ENCODE measurements around the gene PCDHA13.
"Not testable (repeated sequence)": the region's sequence is repeated elsewhere in the genome, so short reads cannot be mapped to it uniquely, and the experiment has no call there.

The PCDHA13 gene

GRCh38 chr5:140849831-140850634 lies 31.9 kb upstream of the PCDHA13 start:
- not testable (repeated sequence) for H3K36me3 ChIP-seq (ENCODE audit: control insufficient read depth, insufficient read depth, low read length); H3K27me3 ChIP-seq (ENCODE audit: control insufficient read depth, insufficient read depth, low read length, poor library complexity, severe bottlenecking); H3K4me1 ChIP-seq (ENCODE audit: control insufficient read depth, insufficient read depth, low read length); H3K9me3 ChIP-seq (ENCODE audit: control insufficient read depth, low read length); H3K27ac ChIP-seq (ENCODE audit: insufficient read depth, low read depth, low read length, poor library complexity, severe bottlenecking); H3K4me3 ChIP-seq (ENCODE audit: insufficient read depth, low read depth, low read length)
- WGBS, 2 experiments = 97% methylated on average over 101 of the region's 101 CpGs

- Histone ChIP-seq H3K4me1 (ENCODE audit: control insufficient read depth, insufficient read depth, low read length) (no peaks in the 10 kb centered on the region), H3K4me3 (ENCODE audit: insufficient read depth, low read depth, low read length) (no peak within 1 kb of the TSS), H3K27me3 (ENCODE audit: control insufficient read depth, insufficient read depth, low read length, poor library complexity, severe bottlenecking) (no peaks in the 10 kb centered on the region), H3K27ac (ENCODE audit: insufficient read depth, low read depth, low read length, poor library complexity, severe bottlenecking) (no peak within 1 kb of the TSS), H3K36me3 (ENCODE audit: control insufficient read depth, insufficient read depth, low read length) (peaks cover under 1% of the 10 kb centered on the region), H3K9me3 (ENCODE audit: control insufficient read depth, low read length) (no peaks in the 10 kb centered on the region)
- WGBS, 2 experiments = 90 to 92% methylated on average over 43 to 44 of the region's 44 CpGs
These were observed 25.9 kb upstream of the PCDHA13 start, which contains the start of gene PCDHA10 for GRCh38 chr5:140855772-140856674. PCDHA10 (plus strand) TSS chr5:140855897; CDS start chr5:140856049, 152 bp downstream.

DNA sequence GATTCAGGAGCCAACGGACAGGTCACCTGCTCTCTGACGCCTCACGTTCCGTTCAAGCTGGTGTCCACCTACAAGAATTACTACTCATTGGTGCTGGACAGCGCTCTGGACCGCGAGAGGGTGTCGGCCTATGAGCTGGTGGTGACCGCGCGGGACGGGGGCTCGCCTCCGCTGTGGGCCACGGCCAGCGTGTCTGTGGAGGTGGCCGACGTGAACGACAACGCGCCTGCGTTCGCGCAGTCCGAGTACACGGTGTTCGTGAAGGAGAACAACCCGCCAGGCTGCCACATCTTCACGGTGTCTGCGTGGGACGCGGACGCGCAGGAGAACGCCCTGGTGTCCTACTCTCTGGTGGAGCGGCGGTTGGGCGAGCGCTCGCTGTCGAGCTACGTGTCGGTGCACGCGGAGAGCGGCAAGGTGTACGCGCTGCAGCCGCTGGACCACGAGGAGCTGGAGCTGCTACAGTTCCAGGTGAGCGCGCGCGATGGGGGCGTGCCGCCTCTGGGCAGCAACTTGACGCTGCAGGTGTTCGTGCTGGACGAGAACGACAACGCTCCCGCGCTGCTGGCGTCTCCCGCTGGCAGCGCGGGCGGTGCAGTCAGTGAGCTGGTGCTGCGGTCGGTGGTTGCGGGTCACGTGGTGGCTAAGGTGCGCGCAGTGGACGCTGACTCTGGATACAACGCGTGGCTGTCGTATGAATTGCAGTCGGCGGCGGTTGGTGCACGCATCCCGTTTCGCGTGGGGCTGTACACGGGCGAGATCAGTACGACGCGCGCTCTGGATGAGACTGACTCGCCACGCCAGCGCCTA lies 24.5 kb upstream of the PCDHA13 start:
- no peak overlapping the region for H3K4me3 ChIP-seq (ENCODE audit: insufficient read depth, low read depth, low read length)
- no peaks in the 10 kb centered on the region for H3K27me3 ChIP-seq (ENCODE audit: control insufficient read depth, insufficient read depth, low read length, poor library complexity, severe bottlenecking)
- no peak overlapping the region for H3K27ac ChIP-seq (ENCODE audit: insufficient read depth, low read depth, low read length, poor library complexity, severe bottlenecking)
- H3K36me3 ChIP-seq (ENCODE audit: control insufficient read depth, insufficient read depth, low read length) = peaks cover 3% of the 10 kb centered on the region
- 96 to 97% methylated on average over 94 of the region's 94 CpGs for WGBS, 2 experiments
- no peaks in the 10 kb centered on the region for H3K4me1 ChIP-seq (ENCODE audit: control insufficient read depth, insufficient read depth, low read length)
- H3K9me3 ChIP-seq (ENCODE audit: control insufficient read depth, low read length) = no peaks in the 10 kb centered on the region

DNA sequence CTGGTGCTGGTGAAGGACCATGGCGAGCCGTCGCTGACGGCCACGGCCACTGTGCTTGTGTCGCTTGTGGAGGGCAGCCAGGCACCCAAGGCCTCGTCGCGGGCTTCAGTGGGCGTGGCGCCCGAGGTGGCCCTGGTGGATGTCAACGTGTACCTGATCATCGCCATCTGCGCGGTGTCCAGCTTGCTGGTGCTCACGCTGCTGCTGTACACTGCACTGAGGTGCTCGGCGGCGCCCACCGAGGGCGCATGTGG lies 24.0 kb upstream of the PCDHA13 start:
- Histone ChIP-seq H3K27ac (ENCODE audit: insufficient read depth, low read depth, low read length, poor library complexity, severe bottlenecking) (no peak overlapping the region), H3K4me1 (ENCODE audit: control insufficient read depth, insufficient read depth, low read length) (no peaks in the 10 kb centered on the region), H3K4me3 (ENCODE audit: insufficient read depth, low read depth, low read length) (no peak overlapping the region), H3K36me3 (ENCODE audit: control insufficient read depth, insufficient read depth, low read length) (peaks cover 3% of the 10 kb centered on the region), H3K9me3 (ENCODE audit: control insufficient read depth, low read length) (no peaks in the 10 kb centered on the region), H3K27me3 (ENCODE audit: control insufficient read depth, insufficient read depth, low read length, poor library complexity, severe bottlenecking) (no peaks in the 10 kb centered on the region)
- 96 to 98% methylated on average over 22 of the region's 22 CpGs for WGBS, 2 experiments

DNA sequence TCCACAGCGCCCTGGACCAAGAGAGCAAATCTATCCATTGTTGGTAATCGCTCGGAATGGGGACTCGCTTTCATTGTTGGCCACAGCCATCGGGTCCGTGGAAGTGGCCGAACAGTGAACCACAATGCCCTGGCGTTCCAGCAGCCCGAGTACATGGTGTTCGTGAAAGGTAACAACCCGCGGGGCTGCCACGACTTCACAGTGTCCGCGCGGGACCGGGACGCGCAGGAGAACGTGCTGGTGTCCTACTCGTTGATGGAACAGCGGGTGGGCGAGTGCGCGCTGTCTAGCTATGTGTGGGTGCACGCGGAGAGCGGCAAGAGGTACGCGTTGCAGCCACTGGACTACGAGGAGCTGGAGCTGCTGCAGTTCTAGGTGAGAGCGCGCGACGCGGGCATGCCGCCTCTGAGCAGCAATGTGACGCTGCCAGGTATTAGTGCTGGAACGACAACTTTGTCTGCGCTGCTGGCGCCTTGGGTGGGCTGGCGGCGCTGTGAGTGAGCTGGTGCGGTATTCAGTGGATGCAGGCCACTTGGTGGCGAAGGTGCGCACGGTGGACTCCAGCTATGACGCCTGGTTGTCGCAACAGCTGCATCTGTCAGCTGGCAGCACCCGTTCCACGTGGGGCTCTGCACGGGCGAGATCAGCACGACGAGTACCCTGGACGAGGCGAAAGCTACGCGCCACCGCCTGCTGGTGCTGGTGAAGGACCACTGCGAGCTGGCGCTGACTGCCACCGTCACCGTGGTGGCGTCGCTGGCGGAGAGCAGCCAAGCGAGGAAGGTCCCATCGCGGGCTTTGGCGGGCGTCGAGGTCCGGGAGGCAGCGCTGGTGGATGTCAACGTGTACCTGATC lies 19.3 kb upstream of the PCDHA13 start:
- Histone ChIP-seq H3K4me3 (ENCODE audit: insufficient read depth, low read depth, low read length) (no peak overlapping the region), H3K9me3 (ENCODE audit: control insufficient read depth, low read length) (no peaks in the 10 kb centered on the region), H3K36me3 (ENCODE audit: control insufficient read depth, insufficient read depth, low read length) (peaks cover 3% of the 10 kb centered on the region), H3K27ac (ENCODE audit: insufficient read depth, low read depth, low read length, poor library complexity, severe bottlenecking) (no peak overlapping the region), H3K27me3 (ENCODE audit: control insufficient read depth, insufficient read depth, low read length, poor library complexity, severe bottlenecking) (no peaks in the 10 kb centered on the region), H3K4me1 (ENCODE audit: control insufficient read depth, insufficient read depth, low read length) (no peaks in the 10 kb centered on the region)
- WGBS, 2 experiments = 96 to 97% methylated on average over 76 of the region's 76 CpGs

GRCh38 chr5:140868721-140869554 lies 13.0 kb upstream of the PCDHA13 start, which contains the start of gene PCDHA11:
PCDHA11 (plus strand) TSS chr5:140868957; CDS start chr5:140869104, 147 bp downstream.
- Histone ChIP-seq H3K27ac (ENCODE audit: insufficient read depth, low read depth, low read length, poor library complexity, severe bottlenecking) (no peak within 1 kb of the TSS), H3K4me1 (ENCODE audit: control insufficient read depth, insufficient read depth, low read length) (no peaks in the 10 kb centered on the region), H3K27me3 (ENCODE audit: control insufficient read depth, insufficient read depth, low read length, poor library complexity, severe bottlenecking) (no peaks in the 10 kb centered on the region), H3K9me3 (ENCODE audit: control insufficient read depth, low read length) (no peaks in the 10 kb centered on the region), H3K36me3 (ENCODE audit: control insufficient read depth, insufficient read depth, low read length) (peaks cover 10% of the 10 kb centered on the region), H3K4me3 (ENCODE audit: insufficient read depth, low read depth, low read length) (peak within 1 kb of the TSS; percentile 66)
- WGBS, 2 experiments = 40 to 42% methylated on average over 40 of the region's 41 CpGs

- peak overlapping the region; percentile 66 for H3K4me3 ChIP-seq (ENCODE audit: insufficient read depth, low read depth, low read length)
These were observed 12.4 kb upstream of the PCDHA13 start for GRCh38 chr5:140869555-140869886.

GRCh38 chr5:140870221-140871201 lies 11.4 kb upstream of the PCDHA13 start:
- no peak overlapping the region for H3K27ac ChIP-seq (ENCODE audit: insufficient read depth, low read depth, low read length, poor library complexity, severe bottlenecking)
- H3K4me3 ChIP-seq (ENCODE audit: insufficient read depth, low read depth, low read length) = no peak overlapping the region
- WGBS, 2 experiments = 97% methylated on average over 114 of the region's 114 CpGs
- H3K36me3 ChIP-seq (ENCODE audit: control insufficient read depth, insufficient read depth, low read length) = peaks cover 10% of the 10 kb centered on the region
- H3K9me3 ChIP-seq (ENCODE audit: control insufficient read depth, low read length) = no peaks in the 10 kb centered on the region
- no peaks in the 10 kb centered on the region for H3K4me1 ChIP-seq (ENCODE audit: control insufficient read depth, insufficient read depth, low read length)
- H3K27me3 ChIP-seq (ENCODE audit: control insufficient read depth, insufficient read depth, low read length, poor library complexity, severe bottlenecking) = no peaks in the 10 kb centered on the region

More at GRCh38 chr5:140869555-140869886, 12.4 kb upstream of the PCDHA13 start:
- 89 to 92% methylated on average over 5 of the region's 5 CpGs for WGBS, 2 experiments
- Histone ChIP-seq H3K36me3 (ENCODE audit: control insufficient read depth, insufficient read depth, low read length) (peaks cover 10% of the 10 kb centered on the region), H3K4me1 (ENCODE audit: control insufficient read depth, insufficient read depth, low read length) (no peaks in the 10 kb centered on the region), H3K27ac (ENCODE audit: insufficient read depth, low read depth, low read length, poor library complexity, severe bottlenecking) (no peak overlapping the region), H3K9me3 (ENCODE audit: control insufficient read depth, low read length) (no peaks in the 10 kb centered on the region), H3K27me3 (ENCODE audit: control insufficient read depth, insufficient read depth, low read length, poor library complexity, severe bottlenecking) (no peaks in the 10 kb centered on the region)

Data from ectodermal cell (in vitro differentiated cells).